Measurements from ENCODE around the gene CARD8. TPM values are rescaled to one million over a fixed set of nuclear protein-coding genes. Genes with fewer than 3 reads are reported as not detected.
"Not testable (repeated sequence)": the region's sequence is repeated elsewhere in the genome, so short reads cannot be mapped to it uniquely, and the experiment has no call there.

The CARD8 gene
- total RNA-seq, 1 experiment from 2014 or later: 25.6 TPM

DNA sequence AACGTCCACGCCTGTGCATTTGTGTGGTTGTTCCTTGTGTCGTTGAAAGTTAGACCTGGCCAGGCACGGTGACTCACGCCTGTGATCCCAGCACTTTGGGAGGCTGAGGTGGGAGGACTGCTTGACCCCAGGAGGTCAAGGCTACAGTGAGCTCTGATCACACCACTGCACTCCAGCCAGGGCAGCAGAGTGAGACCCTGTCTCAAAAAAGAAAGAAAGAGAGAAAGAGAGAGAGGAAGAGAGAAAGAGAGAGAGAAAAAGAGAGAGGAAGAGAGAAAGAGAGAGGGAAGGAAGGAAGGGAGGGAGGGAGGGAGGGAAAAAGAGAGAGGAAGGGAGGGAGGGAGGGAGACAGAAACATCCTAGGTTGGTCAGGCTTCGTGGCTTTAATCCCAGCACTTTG, 19.2 kb upstream of the CARD8 start:
- Histone ChIP-seq H3K36me3 (ENCODE audit: low read depth) (peaks cover 22% of the 10 kb centered on the region), H4K20me1 (ENCODE audit: insufficient read depth) (no peaks in the 10 kb centered on the region; the same call in 1 of the 2 replicates), H3K4me2 (peak overlapping the region; percentile 21; the same call in 1 of the 2 replicates), H3K4me1 (replicated peaks; ENCODE audit: insufficient read depth) (peaks cover 16% of the 10 kb centered on the region; the same call in 1 of the 2 replicates), H3K9me2 (ENCODE audit: insufficient read depth) (no peaks in the 10 kb centered on the region), H3K4me3 (no peak overlapping the region), H3K27ac (peak overlapping the region; percentile 23; the same call in 1 of the 2 replicates), H3K9me3 (ENCODE audit: insufficient read depth, low read depth) (no peaks in the 10 kb centered on the region), H3K27me3 (ENCODE audit: insufficient read depth, low read depth) (no peaks in the 10 kb centered on the region), H3F3A (ENCODE audit: insufficient read depth, low read depth) (peaks cover 49% of the 10 kb centered on the region), H3K79me2 (ENCODE audit: low read depth) (peaks cover 19% of the 10 kb centered on the region), H2AFZ (no peak overlapping the region)
- intact Hi-C loops (cut with micrococcal nuclease; ENCODE audit: unreplicated experiment): no loop called here
- TF ChIP-seq, protein P1, sequence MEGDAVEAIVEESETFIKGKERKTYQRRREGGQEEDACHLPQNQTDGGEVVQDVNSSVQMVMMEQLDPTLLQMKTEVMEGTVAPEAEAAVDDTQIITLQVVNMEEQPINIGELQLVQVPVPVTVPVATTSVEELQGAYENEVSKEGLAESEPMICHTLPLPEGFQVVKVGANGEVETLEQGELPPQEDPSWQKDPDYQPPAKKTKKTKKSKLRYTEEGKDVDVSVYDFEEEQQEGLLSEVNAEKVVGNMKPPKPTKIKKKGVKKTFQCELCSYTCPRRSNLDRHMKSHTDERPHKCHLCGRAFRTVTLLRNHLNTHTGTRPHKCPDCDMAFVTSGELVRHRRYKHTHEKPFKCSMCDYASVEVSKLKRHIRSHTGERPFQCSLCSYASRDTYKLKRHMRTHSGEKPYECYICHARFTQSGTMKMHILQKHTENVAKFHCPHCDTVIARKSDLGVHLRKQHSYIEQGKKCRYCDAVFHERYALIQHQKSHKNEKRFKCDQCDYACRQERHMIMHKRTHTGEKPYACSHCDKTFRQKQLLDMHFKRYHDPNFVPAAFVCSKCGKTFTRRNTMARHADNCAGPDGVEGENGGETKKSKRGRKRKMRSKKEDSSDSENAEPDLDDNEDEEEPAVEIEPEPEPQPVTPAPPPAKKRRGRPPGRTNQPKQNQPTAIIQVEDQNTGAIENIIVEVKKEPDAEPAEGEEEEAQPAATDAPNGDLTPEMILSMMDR (conservative IDR thresholded peaks at IDR 0.05): no peak
- no peak for TF ChIP-seq EZH2 (IDR thresholded peaks at IDR 0.05; ENCODE audit: low read depth)
- DNase-seq: no peak
- BruUV-seq (replicated peaks): no TSS peak
- POLR2A ChIA-PET (ENCODE audit: unreplicated experiment): no interaction called here
- CTCF ChIA-PET: no interaction called here

DNA sequence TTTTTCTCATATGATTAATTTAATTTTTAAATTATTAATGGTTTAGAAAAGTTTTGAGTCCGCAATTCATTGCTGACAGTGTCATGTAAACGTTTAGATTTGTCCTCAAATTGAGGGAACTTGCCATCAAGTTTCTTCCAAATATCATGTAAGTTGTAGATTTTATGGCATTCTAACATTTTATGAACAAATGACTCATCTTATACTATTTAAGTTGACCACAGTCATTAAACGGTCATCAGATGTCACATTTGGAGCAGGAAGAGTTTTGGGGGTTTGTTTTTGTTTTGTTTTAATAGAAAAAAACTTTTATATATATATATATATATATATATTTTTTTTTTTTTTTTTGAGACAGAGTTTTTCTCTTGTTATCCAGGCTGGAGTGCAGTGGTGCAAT, 18.5 kb upstream of the CARD8 start:
- no peaks in the 10 kb centered on the region for H3K9me3 ChIP-seq (ENCODE audit: insufficient read depth, low read depth)
- no peak for TF ChIP-seq EZH2 (IDR thresholded peaks at IDR 0.05; ENCODE audit: low read depth)
- TF ChIP-seq, protein P1 (conservative IDR thresholded peaks at IDR 0.05): no peak
- H3K4me2 ChIP-seq: peak overlapping the region; percentile 87
- H3K9me2 ChIP-seq (ENCODE audit: insufficient read depth): no peaks in the 10 kb centered on the region
- peaks cover 19% of the 10 kb centered on the region for H3K79me2 ChIP-seq (ENCODE audit: low read depth)
- peak overlapping the region; percentile 99 for H3K27ac ChIP-seq
- intact Hi-C loops (cut with micrococcal nuclease; ENCODE audit: unreplicated experiment): no loop called here
- peak in 1 of 2 experiments; percentile 67 for DNase-seq
- peak overlapping the region; percentile 79; the same call in 1 of the 2 replicates for H3K4me3 ChIP-seq
- ChIA-PET POLR2A (ENCODE audit: unreplicated experiment) (no interaction called here), CTCF (interaction anchor here (0.6 to 0.7 kb wide), 2 partner anchors 60 to 233 kb away, joined by 9 to 10 read pairs; no protein-coding TSS in a partner anchor)
- H3K27me3 ChIP-seq (ENCODE audit: insufficient read depth, low read depth): no peaks in the 10 kb centered on the region
- H3K4me1 ChIP-seq (replicated peaks; ENCODE audit: insufficient read depth): peaks cover 23% of the 10 kb centered on the region
- peaks cover 55% of the 10 kb centered on the region for H3F3A ChIP-seq (ENCODE audit: insufficient read depth, low read depth)
- H3K36me3 ChIP-seq (ENCODE audit: low read depth): peaks cover 18% of the 10 kb centered on the region; the same call in 1 of the 2 replicates
- no TSS peak for BruUV-seq (replicated peaks)
- H2AFZ ChIP-seq: no peak overlapping the region
- no peaks in the 10 kb centered on the region for H4K20me1 ChIP-seq (ENCODE audit: insufficient read depth)

DNA sequence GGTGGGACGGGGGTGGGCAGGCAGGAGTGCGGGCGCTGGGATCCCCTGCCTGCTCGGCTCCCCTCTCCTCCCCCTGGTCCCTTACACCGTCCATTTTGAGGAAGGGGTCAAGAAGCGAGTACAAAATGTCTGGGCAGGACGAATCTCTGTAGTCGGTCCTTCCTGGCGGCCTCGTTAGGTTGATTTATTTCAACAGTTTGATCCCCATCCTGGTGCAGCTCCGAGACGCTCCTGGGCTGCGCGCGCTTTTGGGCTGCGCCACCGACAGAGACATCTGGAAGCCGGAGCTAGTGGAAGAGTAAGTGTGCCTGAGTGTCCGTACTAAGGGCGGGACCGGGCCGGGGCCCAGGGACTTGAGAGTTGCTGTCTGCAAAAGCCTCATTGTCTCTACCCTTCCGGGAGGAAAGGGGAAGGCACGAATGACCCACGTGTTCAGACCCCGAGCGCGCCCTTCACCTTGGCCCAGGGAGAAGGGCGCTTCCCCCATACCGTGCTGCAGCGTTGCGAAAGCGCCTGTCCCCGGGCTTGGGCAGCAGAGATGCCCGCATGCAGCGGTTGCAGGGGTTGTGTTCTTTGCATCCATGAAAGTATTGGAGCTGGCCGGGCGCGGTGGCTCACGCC, 15.9 kb upstream of the CARD8 start:
- intact Hi-C loops (cut with micrococcal nuclease; ENCODE audit: unreplicated experiment): loop anchor here (1.0 to 2.0 kb wide), 3 partner anchors 20 to 221 kb away; no protein-coding TSS in a partner anchor
- BruUV-seq (replicated peaks): no TSS peak
- H3K27me3 ChIP-seq (ENCODE audit: insufficient read depth, low read depth): no peaks in the 10 kb centered on the region
- peaks cover 8% of the 10 kb centered on the region; the same call in 1 of the 2 replicates for H3K36me3 ChIP-seq (ENCODE audit: low read depth)
- no peaks in the 10 kb centered on the region for H3K9me2 ChIP-seq (ENCODE audit: insufficient read depth)
- no peaks in the 10 kb centered on the region for H4K20me1 ChIP-seq (ENCODE audit: insufficient read depth)
- H3K4me1 ChIP-seq (replicated peaks; ENCODE audit: insufficient read depth): peaks cover 25% of the 10 kb centered on the region
- H3K4me2 ChIP-seq: peak overlapping the region; percentile 87
- POLR2A ChIA-PET (ENCODE audit: unreplicated experiment): interaction anchor here (0.6 to 0.7 kb wide), 3 partner anchors 18 to 68 kb away, joined by 3 to 6 read pairs (median 4); no protein-coding TSS in a partner anchor
- peaks cover 11% of the 10 kb centered on the region for H3K79me2 ChIP-seq (ENCODE audit: low read depth)
- peak overlapping the region; percentile 71 for H2AFZ ChIP-seq
- no peaks in the 10 kb centered on the region for H3K9me3 ChIP-seq (ENCODE audit: insufficient read depth, low read depth)
- CTCF ChIA-PET: interaction anchor here (0.7 to 1.2 kb wide), 4 partner anchors 16 to 54 kb away, joined by 4 to 15 read pairs (median 5); a partner anchor contains a TSS
- TF ChIP-seq EZH2 (IDR thresholded peaks at IDR 0.05; ENCODE audit: low read depth): no peak
- peaks cover 62% of the 10 kb centered on the region for H3F3A ChIP-seq (ENCODE audit: insufficient read depth, low read depth)
- H3K4me3 ChIP-seq: peak overlapping the region; percentile 79
- H3K27ac ChIP-seq: peak overlapping the region; percentile 99
- DNase-seq: peak; percentile 66 to 75

DNA sequence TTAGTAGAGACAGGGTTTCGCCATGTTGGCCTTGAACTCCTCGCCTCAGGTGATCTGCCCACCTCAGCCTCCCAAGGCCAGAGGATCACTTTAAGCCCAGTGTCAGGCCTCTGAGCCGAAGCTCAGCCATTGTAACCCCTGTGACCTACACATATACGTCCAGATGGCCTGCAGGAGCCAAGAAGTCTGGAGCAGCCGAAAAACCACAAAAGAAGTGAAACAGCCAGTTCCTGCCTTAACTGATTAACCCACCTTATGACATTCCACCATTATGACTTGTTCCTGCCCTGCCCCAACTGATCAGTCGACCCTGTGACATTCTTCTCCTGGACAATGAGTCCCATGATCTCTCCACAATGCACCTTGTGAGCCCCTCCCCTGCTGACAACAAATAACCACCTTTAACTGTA, 13.9 kb upstream of the CARD8 start:
- CTCF ChIA-PET: interaction anchor here (0.7 to 1.0 kb wide), 4 partner anchors 44 to 797 kb away, joined by 3 to 21 read pairs (median 5); no protein-coding TSS in a partner anchor

DNA sequence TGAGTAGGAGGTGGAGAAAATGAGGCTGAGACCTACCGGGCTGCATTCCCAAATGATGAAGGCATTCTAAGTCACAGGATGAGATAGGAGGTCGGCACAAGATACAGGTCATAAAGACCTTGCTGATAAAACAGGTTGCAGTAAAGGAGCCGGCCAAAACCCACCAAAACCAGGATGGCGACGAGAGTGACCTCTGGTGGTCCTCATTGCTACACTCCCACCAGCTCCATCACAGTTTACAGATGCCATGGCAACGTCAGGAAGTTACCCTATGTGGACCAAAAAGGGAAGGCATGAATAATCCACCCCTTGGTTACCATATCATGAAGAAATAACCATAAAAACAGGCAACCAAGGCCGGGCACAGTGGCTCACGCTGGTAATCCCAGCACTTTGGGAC, 9.6 kb upstream of the CARD8 start:
- Histone ChIP-seq H3K4me1 (replicated peaks; ENCODE audit: insufficient read depth) (peaks cover 13% of the 10 kb centered on the region), H3F3A (ENCODE audit: insufficient read depth, low read depth) (peaks cover 25% of the 10 kb centered on the region)
- H3K4me2 ChIP-seq; H2AFZ ChIP-seq; POLR2A ChIA-PET (ENCODE audit: unreplicated experiment); H3K79me2 ChIP-seq (ENCODE audit: low read depth); H3K9me2 ChIP-seq (ENCODE audit: insufficient read depth); H4K20me1 ChIP-seq (ENCODE audit: insufficient read depth); CTCF ChIA-PET; intact Hi-C loops (cut with micrococcal nuclease; ENCODE audit: unreplicated experiment); H3K27me3 ChIP-seq (ENCODE audit: insufficient read depth, low read depth); DNase-seq; H3K27ac ChIP-seq; H3K36me3 ChIP-seq (ENCODE audit: low read depth); BruUV-seq (replicated peaks); H3K9me3 ChIP-seq (ENCODE audit: insufficient read depth, low read depth); H3K4me3 ChIP-seq: not testable (repeated sequence)

More for the DNA sequence above, 13.9 kb upstream of the CARD8 start:
- H3K79me2 ChIP-seq (ENCODE audit: low read depth); H2AFZ ChIP-seq; H3K27me3 ChIP-seq (ENCODE audit: insufficient read depth, low read depth); H3K9me2 ChIP-seq (ENCODE audit: insufficient read depth); H3K9me3 ChIP-seq (ENCODE audit: insufficient read depth, low read depth); intact Hi-C loops (cut with micrococcal nuclease; ENCODE audit: unreplicated experiment); BruUV-seq (replicated peaks); H4K20me1 ChIP-seq (ENCODE audit: insufficient read depth); H3K36me3 ChIP-seq (ENCODE audit: low read depth): not testable (repeated sequence)
- POLR2A ChIA-PET (ENCODE audit: unreplicated experiment): interaction anchor here (0.7 kb wide), 1 partner anchor 244 kb away, joined by 11 read pairs; no protein-coding TSS in a partner anchor
- Histone ChIP-seq H3K4me3 (peak overlapping the region; percentile 79; the same call in 1 of the 2 replicates), H3K27ac (peak overlapping the region; percentile 99), H3K4me2 (peak overlapping the region; percentile 87), H3K4me1 (replicated peaks; ENCODE audit: insufficient read depth) (peaks cover 25% of the 10 kb centered on the region), H3F3A (ENCODE audit: insufficient read depth, low read depth) (peaks cover 56% of the 10 kb centered on the region)
- DNase-seq: peak; percentile 53 to 85

Data from PC-9 (cell line).